K562 (cell line): ENCODE data around the gene HPCAL1. TPM values are rescaled to one million over a fixed set of nuclear protein-coding genes. Genes with fewer than 3 reads are reported as not detected.

Experiments
- ARNT ChIP-seq, 2 experiments: fragments of 450-650 bp; IDR thresholded peaks; 2 replicates each; pipeline ENCODE4 v1.6.1; 2016; ENCODE audit warnings: mild to moderate bottlenecking in 1 of 2
- CREM ChIP-seq: IDR thresholded peaks from 2 replicates; pipeline ENCODE4 v1.6.1; 2014; ENCODE audit warnings: antibody characterized with exemption, low read depth
- CSDE1 ChIP-seq, 2 experiments: fragments of 450-650 bp; IDR thresholded peaks; 2 replicates each; pipeline ENCODE4 v1.6.1; 2016; ENCODE audit warnings: mild to moderate bottlenecking in 1 of 2
- ETS1 ChIP-seq: conservative IDR thresholded peaks from 2 replicates; pipeline ENCODE4 v1.6.1; 2011; ENCODE audit warnings: low read depth, mild to moderate bottlenecking, low read length; ENCODE audit not compliant: control insufficient read depth
- FUS ChIP-seq: fragments of 200-400 bp; formaldehyde crosslinking; optimal IDR thresholded peaks from 2 replicates; pipeline ENCODE3; 2017; ENCODE audit warnings: low read depth, low read length
- KDM1A ChIP-seq, 2 experiments: fragments of 450-650 bp; IDR thresholded peaks; 2 replicates each; pipeline ENCODE4 v1.6.1; 2016; ENCODE audit warnings: mild to moderate bottlenecking in 2 of 2
- MLX ChIP-seq, 2 experiments: fragments of 450-650 bp in 1 of 2; sonication (generic) in 1 of 2; formaldehyde crosslinking; conservative IDR thresholded peaks; 2 replicates each; pipeline versions ENCODE4 v1.4.0 to v1.8.1; 2020 to 2022; ENCODE audit warnings: mild to moderate bottlenecking in 1 of 2, missing genetic modification reagents in 1 of 2
- NONO ChIP-seq, 2 experiments: fragments of 200-400 bp in 1 of 2; fragments of 450-650 bp in 1 of 2; formaldehyde crosslinking in 1 of 2; IDR thresholded peaks; 2 replicates each; pipeline ENCODE4 v1.6.1; 2017; ENCODE audit warnings: low read depth in 2 of 2, mild to moderate bottlenecking in 2 of 2, moderate library complexity in 2 of 2, low read length in 1 of 2
- NR2C2 ChIP-seq, 2 experiments: fragments of 200-800 bp in 1 of 2; sonication (Bioruptor generic) in 1 of 2; sonication (generic) in 1 of 2; formaldehyde crosslinking in 1 of 2; IDR thresholded peaks; 2 replicates each; pipeline versions ENCODE4 v1.6.1 to v1.8.0; 2016 to 2022; ENCODE audit warnings: mild to moderate bottlenecking in 1 of 2, missing compliant biosample characterization in 1 of 2, missing genetic modification characterization in 1 of 2, missing genetic modification reagents in 1 of 2
- RBM17 ChIP-seq: fragments of 200-400 bp; formaldehyde crosslinking; IDR thresholded peaks from 2 replicates; pipeline ENCODE4 v1.6.1; 2017; ENCODE audit warnings: low read depth, mild to moderate bottlenecking, low read length, borderline replicate concordance
- ZBTB5 ChIP-seq: fragments of 450-650 bp; IDR thresholded peaks from 2 replicates; pipeline ENCODE4 v1.6.1; 2017; ENCODE audit warnings: antibody characterized with exemption
- ZC3H11A ChIP-seq: IDR thresholded peaks from 2 replicates; pipeline ENCODE4 v1.6.1; 2012; ENCODE audit warnings: low read depth, low read length, improper control_type of control experiment
- ZNF551 ChIP-seq: fragments of 250-450 bp; sonication (Bioruptor Pico); IDR thresholded peaks from 2 replicates; pipeline ENCODE4 v1.5.0; 2021; ENCODE audit warnings: mild to moderate bottlenecking, moderate library complexity
- ZNF696 ChIP-seq: fragments of 250-450 bp; sonication (Bioruptor Pico); conservative IDR thresholded peaks from 2 replicates; pipeline ENCODE4 v1.4.0; 2020; ENCODE audit warnings: mild to moderate bottlenecking, moderate library complexity
- ZNF830 ChIP-seq: fragments of 250-450 bp; sonication (Bioruptor Pico); IDR thresholded peaks from 2 replicates; pipeline ENCODE4 v1.5.0; 2021; ENCODE audit warnings: mild to moderate bottlenecking
- polyA plus RNA-seq, 8 experiments: library from polyadenylated mRNA; depleted of rRNA in 4 of 8; stranded (reverse) in 5 of 8; unstranded in 3 of 8; fragments of >200 nt; fragmentation: Nextera tagmentation in 2 of 8; fragmentation: Illumina TruSeq in 1 of 8; extraction: Ambion mirVana in 2 of 8; extraction: Trizol in 1 of 8; gene quantifications; 2 replicates each; pipeline versions ENCODE4 v1.2.1 to v1.2.3, GENCODE V29; 2011 to 2014; ENCODE audit warnings: inconsistent platforms in 1 of 8, missing spikeins in 1 of 8
- total RNA-seq, 7 experiments: library from RNA; depleted of rRNA in 6 of 7; stranded (reverse); fragments of >200 nt in 6 of 7; fragmentation: Illumina TruSeq in 2 of 7; extraction: Trizol in 2 of 7; gene quantifications; 2 replicates each; pipeline versions ENCODE4 v1.2.1 to v1.2.3, GENCODE V29; 2011 to 2021; ENCODE audit warnings: low replicate concordance in 1 of 7
- TF ChIP-seq, protein P1 (sequence below): sonication (generic); formaldehyde crosslinking; IDR thresholded peaks from 2 replicates; pipeline ENCODE4 v1.8.1; 2022; ENCODE audit warnings: missing genetic modification reagents
- TF ChIP-seq, protein P2 (sequence below): sonication (generic); formaldehyde crosslinking; IDR thresholded peaks from 2 replicates; pipeline ENCODE4 v1.8.0; 2022; ENCODE audit warnings: mild to moderate bottlenecking, missing genetic modification reagents
- TF ChIP-seq, protein P3 (sequence below): sonication (generic); formaldehyde crosslinking; IDR thresholded peaks from 2 replicates; pipeline ENCODE4 v1.8.0; 2022; ENCODE audit warnings: mild to moderate bottlenecking, missing genetic modification reagents

Gene HPCAL1
- total and polyA plus RNA-seq, 9 of the 15 experiments (the other 6 are each of a cell fraction or from before 2014, with no cell fraction given) = 2.7 to 65.5 (median 23.9) TPM

GRCh38 chr2:10333247-10333613, 30.5 kb downstream of the HPCAL1 start (continued):
- TF ChIP-seq ETS1 = no peak
- TF ChIP-seq CREM = no peak
- no peak for TF ChIP-seq FUS
- TF ChIP-seq, protein P1, sequence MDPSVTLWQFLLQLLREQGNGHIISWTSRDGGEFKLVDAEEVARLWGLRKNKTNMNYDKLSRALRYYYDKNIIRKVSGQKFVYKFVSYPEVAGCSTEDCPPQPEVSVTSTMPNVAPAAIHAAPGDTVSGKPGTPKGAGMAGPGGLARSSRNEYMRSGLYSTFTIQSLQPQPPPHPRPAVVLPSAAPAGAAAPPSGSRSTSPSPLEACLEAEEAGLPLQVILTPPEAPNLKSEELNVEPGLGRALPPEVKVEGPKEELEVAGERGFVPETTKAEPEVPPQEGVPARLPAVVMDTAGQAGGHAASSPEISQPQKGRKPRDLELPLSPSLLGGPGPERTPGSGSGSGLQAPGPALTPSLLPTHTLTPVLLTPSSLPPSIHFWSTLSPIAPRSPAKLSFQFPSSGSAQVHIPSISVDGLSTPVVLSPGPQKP (CRISPR knock-in tag) = no peak
- TF ChIP-seq ZNF551 (CRISPR knock-in tag) = no peak
- peak; percentile 89 for TF ChIP-seq NR2C2 (CRISPR knock-in tag; IDR thresholded peaks at IDR 0.05)
- TF ChIP-seq NR2C2 (tag; IDR thresholded peaks at IDR 0.05) = peak; percentile 48; the same call in 1 of the 2 replicates
- TF ChIP-seq RBM17 = no peak
- TF ChIP-seq ZBTB5 = no peak
- TF ChIP-seq CSDE1 (IDR thresholded peaks at IDR 0.05) = no peak
- TF ChIP-seq ARNT (IDR thresholded peaks at IDR 0.05) = no peak
- no peak for TF ChIP-seq KDM1A (IDR thresholded peaks at IDR 0.05)
- no peak for TF ChIP-seq NONO (IDR thresholded peaks at IDR 0.05; ENCODE audit: low read depth in 2 of 2, low read length in 1 of 2)
- no peak for TF ChIP-seq ZNF830 (CRISPR knock-in tag)
- no peak for TF ChIP-seq MLX (CRISPR knock-in tag; conservative IDR thresholded peaks at IDR 0.05)
- no peak for TF ChIP-seq ZC3H11A
- TF ChIP-seq, protein P2, sequence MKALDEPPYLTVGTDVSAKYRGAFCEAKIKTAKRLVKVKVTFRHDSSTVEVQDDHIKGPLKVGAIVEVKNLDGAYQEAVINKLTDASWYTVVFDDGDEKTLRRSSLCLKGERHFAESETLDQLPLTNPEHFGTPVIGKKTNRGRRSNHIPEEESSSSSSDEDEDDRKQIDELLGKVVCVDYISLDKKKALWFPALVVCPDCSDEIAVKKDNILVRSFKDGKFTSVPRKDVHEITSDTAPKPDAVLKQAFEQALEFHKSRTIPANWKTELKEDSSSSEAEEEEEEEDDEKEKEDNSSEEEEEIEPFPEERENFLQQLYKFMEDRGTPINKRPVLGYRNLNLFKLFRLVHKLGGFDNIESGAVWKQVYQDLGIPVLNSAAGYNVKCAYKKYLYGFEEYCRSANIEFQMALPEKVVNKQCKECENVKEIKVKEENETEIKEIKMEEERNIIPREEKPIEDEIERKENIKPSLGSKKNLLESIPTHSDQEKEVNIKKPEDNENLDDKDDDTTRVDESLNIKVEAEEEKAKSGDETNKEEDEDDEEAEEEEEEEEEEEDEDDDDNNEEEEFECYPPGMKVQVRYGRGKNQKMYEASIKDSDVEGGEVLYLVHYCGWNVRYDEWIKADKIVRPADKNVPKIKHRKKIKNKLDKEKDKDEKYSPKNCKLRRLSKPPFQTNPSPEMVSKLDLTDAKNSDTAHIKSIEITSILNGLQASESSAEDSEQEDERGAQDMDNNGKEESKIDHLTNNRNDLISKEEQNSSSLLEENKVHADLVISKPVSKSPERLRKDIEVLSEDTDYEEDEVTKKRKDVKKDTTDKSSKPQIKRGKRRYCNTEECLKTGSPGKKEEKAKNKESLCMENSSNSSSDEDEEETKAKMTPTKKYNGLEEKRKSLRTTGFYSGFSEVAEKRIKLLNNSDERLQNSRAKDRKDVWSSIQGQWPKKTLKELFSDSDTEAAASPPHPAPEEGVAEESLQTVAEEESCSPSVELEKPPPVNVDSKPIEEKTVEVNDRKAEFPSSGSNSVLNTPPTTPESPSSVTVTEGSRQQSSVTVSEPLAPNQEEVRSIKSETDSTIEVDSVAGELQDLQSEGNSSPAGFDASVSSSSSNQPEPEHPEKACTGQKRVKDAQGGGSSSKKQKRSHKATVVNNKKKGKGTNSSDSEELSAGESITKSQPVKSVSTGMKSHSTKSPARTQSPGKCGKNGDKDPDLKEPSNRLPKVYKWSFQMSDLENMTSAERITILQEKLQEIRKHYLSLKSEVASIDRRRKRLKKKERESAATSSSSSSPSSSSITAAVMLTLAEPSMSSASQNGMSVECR (CRISPR knock-in tag) = no peak
- TF ChIP-seq ZNF696 (CRISPR knock-in tag) = no peak
- TF ChIP-seq, protein P3, sequence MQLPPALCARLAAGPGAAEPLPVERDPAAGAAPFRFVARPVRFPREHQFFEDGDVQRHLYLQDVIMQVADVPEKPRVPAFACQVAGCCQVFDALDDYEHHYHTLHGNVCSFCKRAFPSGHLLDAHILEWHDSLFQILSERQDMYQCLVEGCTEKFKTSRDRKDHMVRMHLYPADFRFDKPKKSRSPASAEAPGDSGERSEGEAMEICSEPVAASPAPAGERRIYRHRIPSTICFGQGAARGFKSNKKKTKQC (CRISPR knock-in tag) = no peak
